ENCODE results near the gene RERG. TPM values are rescaled to one million over a fixed set of nuclear protein-coding genes. Genes with fewer than 3 reads are reported as not detected.

RERG gene
- total and polyA plus RNA-seq, 2 donors (not counting 3 experiments of a cell fraction or from before 2014, with no cell fraction given): not detected

GRCh38 chr12:15180325-15180724 is 40.9 kb downstream of the RERG start:
- no peak overlapping the region for H3K4me3 ChIP-seq (replicated peaks in 1 of 3; ENCODE audit: insufficient read depth in 1 of 3, low read depth in 1 of 3, low read length in 3 of 3)
- H3K4me2 ChIP-seq (ENCODE audit: insufficient read depth, low read length): no peak overlapping the region
- BruUV-seq (replicated peaks): no TSS peak
- peaks cover 2 to 3% of the 10 kb centered on the region in 2 experiments for H3K27me3 ChIP-seq (ENCODE audit: control insufficient read depth in 2 of 2, insufficient read depth in 2 of 2, low read length in 2 of 2)
- dilution Hi-C loops (cut with MboI; ENCODE audit: extremely low pct_ligation_motif_present, low sequenced_read_pairs) (no loop called here), intact Hi-C loops (cut with micrococcal nuclease) (no loop called here)
- FAIRE-seq: no peak
- ChIA-PET CTCF (interaction anchor here (4.3 kb wide), 1 partner anchor 41 kb away, joined by 25 read pairs; the partner anchor contains the start of gene RERG), POLR2A (no interaction called here)
- H3K79me2 ChIP-seq (ENCODE audit: control insufficient read depth, insufficient read depth, low read length): no peaks in the 10 kb centered on the region
- H3K4me1 ChIP-seq (ENCODE audit: control insufficient read depth, extremely low read depth, insufficient read depth, low read length): no peaks in the 10 kb centered on the region
- H3K36me3 ChIP-seq (ENCODE audit: control insufficient read depth in 2 of 2, extremely low read depth in 1 of 2, insufficient read depth in 2 of 2, low read length in 2 of 2): no peaks in the 10 kb centered on the region
- H3K9ac ChIP-seq (replicated peaks; ENCODE audit: extremely low read depth, insufficient read depth, low read length): no peak overlapping the region
- no peak for DNase-seq (ENCODE audit: low read depth, low spot score)
- no peak for TF ChIP-seq POLR2AphosphoS5 (IDR thresholded peaks at IDR 0.05; ENCODE audit: insufficient read depth, low read depth, low read length)
- TF ChIP-seq GATA2 (IDR thresholded peaks at IDR 0.05; ENCODE audit: insufficient read depth, insufficient read length, low read depth, low read length): no peak
- no peak for TF ChIP-seq MYC (IDR thresholded peaks at IDR 0.05; ENCODE audit: low read depth, low read length)
- TF ChIP-seq CTCF (IDR thresholded peaks at IDR 0.05; ENCODE audit: extremely low read depth in 1 of 2, insufficient read depth in 1 of 2, low read depth in 1 of 2, low read length in 2 of 2): no peak
- no peak for TF ChIP-seq JUN (IDR thresholded peaks at IDR 0.05; ENCODE audit: borderline replicate concordance, insufficient read depth, insufficient read length, low read depth)
- no peak for TF ChIP-seq FOS (IDR thresholded peaks at IDR 0.05; ENCODE audit: borderline replicate concordance, insufficient read depth, low read length)
- no peak for TF ChIP-seq POLR2A (IDR thresholded peaks at IDR 0.05; ENCODE audit: low read depth, low read length)
- TF ChIP-seq EZH2 (IDR thresholded peaks at IDR 0.05; ENCODE audit: borderline replicate concordance, low read depth, low read length, severe bottlenecking): no peak
- TF ChIP-seq MAX (IDR thresholded peaks at IDR 0.05; ENCODE audit: insufficient read depth, insufficient read length): no peak
- H2AFZ ChIP-seq (ENCODE audit: low read depth, low read length): no peak overlapping the region
- no peaks in the 10 kb centered on the region for H3K9me3 ChIP-seq (replicated peaks; ENCODE audit: control insufficient read depth, insufficient read depth, low read length)
- no peaks in the 10 kb centered on the region for H3K9me1 ChIP-seq (replicated peaks; ENCODE audit: control insufficient read depth, extremely low read depth, insufficient read depth, low read length)
- no peaks in the 10 kb centered on the region for H4K20me1 ChIP-seq (replicated peaks; ENCODE audit: control insufficient read depth, extremely low read depth, insufficient read depth, low read length)
- no peak overlapping the region for H3K27ac ChIP-seq (ENCODE audit: insufficient read depth, low read depth, low read length)
